Neural crest cell (in vitro differentiated cells): ENCODE measurements around the gene ADARB1. TPM values are rescaled to one million over a fixed set of nuclear protein-coding genes. Genes with fewer than 3 reads are reported as not detected.

ENCODE experiments used
- DNase-seq: peaks from one replicate; pipeline ENCODE4 v3.0.0; 2021; ENCODE audit warnings: low read depth, mixed read lengths, low spot score
- H3K27ac Mint-ChIP-seq: one replicate; pipeline ENCODE4 v1.8.0; 2021; ENCODE audit warnings: mild to moderate bottlenecking, mixed read lengths; ENCODE audit not compliant: unreplicated experiment
- H3K27me3 Mint-ChIP-seq: 2 replicates; pipeline ENCODE4 v1.8.0; 2021; ENCODE audit warnings: low read depth, mild to moderate bottlenecking, mixed read lengths
- H3K36me3 Mint-ChIP-seq: 2 replicates; pipeline ENCODE4 v1.8.0; 2021; ENCODE audit warnings: low read depth, mild to moderate bottlenecking, mixed read lengths
- H3K4me1 Mint-ChIP-seq: 2 replicates; pipeline ENCODE4 v1.8.0; 2021; ENCODE audit warnings: mixed read lengths
- H3K4me3 Mint-ChIP-seq: one replicate; pipeline ENCODE4 v1.8.0; 2021; ENCODE audit warnings: mild to moderate bottlenecking, mixed read lengths
- H3K9me3 Mint-ChIP-seq: 2 replicates; pipeline ENCODE4 v1.8.0; 2021; ENCODE audit warnings: mixed read lengths
- CTCF ChIP-seq: fragments of 200-600 bp; sonication (generic); conservative IDR thresholded peaks from 2 replicates; pipeline ENCODE4 v1.5.0; 2021; ENCODE audit warnings: antibody characterized with exemption, mild to moderate bottlenecking
- total RNA-seq: library from RNA; stranded (reverse); gene quantifications from 2 replicates; pipeline ENCODE4 v1.2.1, GENCODE V29; 2021

The ADARB1 gene
- total RNA-seq, 1 donor from 2014 or later, result 21.0 TPM

DNA sequence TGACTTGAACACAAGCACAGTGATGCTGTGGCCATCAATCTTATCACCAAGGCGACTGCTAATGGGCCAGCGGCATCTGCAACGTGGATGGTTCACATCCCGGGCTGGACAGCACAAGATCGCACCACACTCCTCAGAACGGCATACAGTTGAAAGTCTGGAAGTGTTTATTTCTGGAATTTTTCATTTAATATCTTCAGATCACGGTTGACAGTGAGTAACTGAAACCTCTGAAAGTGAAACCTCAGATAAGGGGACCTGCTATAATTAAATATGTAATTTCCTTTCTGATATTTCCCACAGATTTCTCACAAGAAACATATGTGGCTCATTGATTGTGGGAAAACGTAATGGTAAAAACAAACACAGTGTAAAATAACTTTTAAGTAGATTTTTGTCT lies 129.6 kb downstream of the ADARB1 start:
- TF ChIP-seq CTCF, result no peak
- H3K4me1 Mint-ChIP-seq, result no peaks in the 10 kb centered on the region
- no peak for DNase-seq
- no peaks in the 10 kb centered on the region for H3K36me3 Mint-ChIP-seq
- H3K4me3 Mint-ChIP-seq, result no peak overlapping the region
- H3K27me3 Mint-ChIP-seq, result no peaks in the 10 kb centered on the region
- no peak overlapping the region for H3K27ac Mint-ChIP-seq
- H3K9me3 Mint-ChIP-seq, result no peaks in the 10 kb centered on the region

DNA sequence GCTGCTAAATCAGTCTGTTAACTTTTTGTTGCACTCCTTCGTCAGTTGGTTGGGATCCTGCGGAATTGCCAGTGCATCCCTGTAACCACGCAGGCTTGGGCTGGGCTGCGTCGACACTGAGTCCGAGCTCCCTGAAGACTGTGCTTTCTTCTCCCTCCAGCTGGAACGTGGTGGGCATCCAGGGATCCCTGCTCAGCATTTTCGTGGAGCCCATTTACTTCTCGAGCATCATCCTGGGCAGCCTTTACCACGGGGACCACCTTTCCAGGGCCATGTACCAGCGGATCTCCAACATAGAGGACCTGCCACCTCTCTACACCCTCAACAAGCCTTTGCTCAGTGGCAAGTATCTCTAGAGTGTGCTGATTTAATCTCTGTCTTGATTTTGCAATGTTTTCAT lies 130.0 kb downstream of the ADARB1 start:
- H3K9me3 Mint-ChIP-seq, result no peaks in the 10 kb centered on the region
- no peak for TF ChIP-seq CTCF
- H3K36me3 Mint-ChIP-seq, result no peaks in the 10 kb centered on the region
- no peaks in the 10 kb centered on the region for H3K27me3 Mint-ChIP-seq
- no peak overlapping the region for H3K4me3 Mint-ChIP-seq
- no peak for DNase-seq
- H3K27ac Mint-ChIP-seq, result no peak overlapping the region
- no peaks in the 10 kb centered on the region for H3K4me1 Mint-ChIP-seq

DNA sequence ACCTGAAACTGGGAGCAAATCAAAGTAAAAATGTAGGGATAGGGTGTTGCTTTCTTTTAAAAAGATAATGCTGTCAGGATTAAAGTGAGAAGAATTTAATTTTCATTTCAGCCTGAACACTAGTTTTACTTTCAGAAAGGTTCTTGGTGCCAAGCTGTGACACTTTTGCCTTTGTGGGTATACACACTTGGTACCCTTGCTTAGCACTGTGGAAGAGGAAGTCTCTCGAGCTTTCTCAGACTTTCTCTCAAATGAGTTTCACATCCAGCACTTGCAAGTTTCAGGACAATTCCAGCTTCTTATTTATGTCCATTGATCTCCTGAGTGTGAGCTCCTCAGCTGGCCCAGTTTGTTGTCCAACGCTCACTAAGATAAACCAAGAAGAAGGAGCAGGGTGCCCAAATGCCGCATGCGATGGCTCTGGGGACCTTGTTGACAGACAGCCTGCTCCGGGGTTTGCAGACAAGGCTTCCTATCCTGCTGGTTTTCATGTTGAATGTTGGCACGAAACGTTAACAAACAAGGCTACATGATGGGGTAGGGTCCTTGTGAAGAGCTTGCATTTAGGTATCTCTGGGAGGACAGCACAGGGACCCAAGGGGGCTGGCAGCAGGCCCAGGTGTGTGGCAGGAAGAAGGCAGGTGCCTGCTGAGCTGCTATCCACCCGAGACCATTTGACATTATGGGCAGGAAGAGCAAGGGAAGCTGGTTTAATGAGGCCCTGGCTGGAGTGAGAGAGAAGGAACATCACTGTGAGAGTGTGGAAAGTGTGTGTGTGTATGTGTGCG lies 133.7 kb downstream of the ADARB1 start:
- Mint-ChIP-seq H3K36me3 (peaks cover 2% of the 10 kb centered on the region), H3K4me1 (no peaks in the 10 kb centered on the region), H3K9me3 (no peaks in the 10 kb centered on the region), H3K27me3 (no peaks in the 10 kb centered on the region), H3K27ac (no peak overlapping the region), H3K4me3 (no peak overlapping the region)
- no peak for DNase-seq
- no peak for TF ChIP-seq CTCF

- Mint-ChIP-seq H3K4me1 (no peaks in the 10 kb centered on the region), H3K27me3 (no peaks in the 10 kb centered on the region), H3K9me3 (no peaks in the 10 kb centered on the region), H3K36me3 (peaks cover 2% of the 10 kb centered on the region), H3K4me3 (no peak overlapping the region), H3K27ac (no peak overlapping the region)
- DNase-seq, result no peak
- TF ChIP-seq CTCF, result no peak
These were observed 134.2 kb downstream of the ADARB1 start for GRCh38 chr21:45208627-45208951.

GRCh38 chr21:45209046-45209445 lies 134.7 kb downstream of the ADARB1 start:
- H3K27me3 Mint-ChIP-seq, result no peaks in the 10 kb centered on the region
- no peak overlapping the region for H3K27ac Mint-ChIP-seq
- no peaks in the 10 kb centered on the region for H3K4me1 Mint-ChIP-seq
- H3K36me3 Mint-ChIP-seq, result peaks cover 2% of the 10 kb centered on the region
- no peak overlapping the region for H3K4me3 Mint-ChIP-seq
- no peak for TF ChIP-seq CTCF
- H3K9me3 Mint-ChIP-seq, result no peaks in the 10 kb centered on the region
- no peak for DNase-seq
